Measurements from ENCODE around the gene CDKN1B.

GRCh38 chr12:12682284-12682683 is 34.9 kb upstream of the CDKN1B start:
- no peak for TF ChIP-seq CTCF (IDR thresholded peaks at IDR 0.05; ENCODE audit: poor library complexity)
- TF ChIP-seq EZH2 (IDR thresholded peaks at IDR 0.05; ENCODE audit: borderline replicate concordance), result no peak
- TF ChIP-seq EZH2phosphoT487 (IDR thresholded peaks at IDR 0.05; ENCODE audit: low read depth, severe bottlenecking, unreplicated experiment), result no peak
